Measurements from ENCODE around the gene ASXL3. TPM values are rescaled to one million over a fixed set of nuclear protein-coding genes. Genes with fewer than 3 reads are reported as not detected.

The ASXL3 gene
- total RNA-seq, 1 experiment from 2014 or later: not detected

DNA sequence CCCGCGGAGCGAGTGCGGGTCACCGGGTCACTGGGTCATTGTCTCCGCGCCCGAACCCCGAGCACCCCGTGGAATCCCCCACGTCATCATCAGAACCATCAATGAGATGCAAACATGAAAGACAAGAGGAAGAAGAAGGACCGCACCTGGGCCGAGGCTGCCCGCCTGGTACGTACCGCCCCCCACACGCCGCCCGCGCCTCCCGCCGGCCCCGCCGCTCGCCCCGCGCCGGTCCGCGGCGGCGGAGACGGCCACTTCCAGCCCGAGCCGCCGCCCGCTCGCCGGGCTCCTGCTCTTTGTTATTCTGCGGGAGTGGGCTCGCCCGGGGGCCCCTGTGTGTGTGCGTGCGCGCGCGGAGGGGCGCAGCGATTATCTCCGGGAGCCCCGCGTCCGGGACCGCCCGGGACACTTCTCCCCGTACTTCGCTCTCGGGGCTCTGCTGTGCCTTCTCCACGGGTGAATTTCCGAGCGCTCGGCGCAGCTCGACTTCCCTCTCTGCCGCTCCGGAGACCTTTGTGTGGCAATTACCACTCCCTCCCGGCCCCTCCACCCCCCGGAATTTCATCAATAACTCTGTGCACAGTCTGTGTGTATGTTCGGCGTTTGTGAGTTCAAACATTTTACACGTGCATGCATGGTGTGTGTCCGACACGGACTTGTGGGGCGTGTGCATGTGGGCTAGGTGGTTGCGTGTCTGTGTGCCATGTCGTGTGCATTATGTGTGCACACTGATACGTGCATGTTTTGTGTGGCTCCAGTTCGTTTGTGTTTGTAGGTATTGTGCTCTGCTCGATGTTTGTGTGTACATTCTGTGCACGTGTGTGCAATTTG, 714 bp downstream of the ASXL3 start:
- no peak for DNase-seq (ENCODE audit: low read depth, low spot score)
- in situ Hi-C loops (cut with HindIII; ENCODE audit: low pct_unique_long_range_greater_than_20kb, low sequenced_read_pairs): no loop called here

DNA sequence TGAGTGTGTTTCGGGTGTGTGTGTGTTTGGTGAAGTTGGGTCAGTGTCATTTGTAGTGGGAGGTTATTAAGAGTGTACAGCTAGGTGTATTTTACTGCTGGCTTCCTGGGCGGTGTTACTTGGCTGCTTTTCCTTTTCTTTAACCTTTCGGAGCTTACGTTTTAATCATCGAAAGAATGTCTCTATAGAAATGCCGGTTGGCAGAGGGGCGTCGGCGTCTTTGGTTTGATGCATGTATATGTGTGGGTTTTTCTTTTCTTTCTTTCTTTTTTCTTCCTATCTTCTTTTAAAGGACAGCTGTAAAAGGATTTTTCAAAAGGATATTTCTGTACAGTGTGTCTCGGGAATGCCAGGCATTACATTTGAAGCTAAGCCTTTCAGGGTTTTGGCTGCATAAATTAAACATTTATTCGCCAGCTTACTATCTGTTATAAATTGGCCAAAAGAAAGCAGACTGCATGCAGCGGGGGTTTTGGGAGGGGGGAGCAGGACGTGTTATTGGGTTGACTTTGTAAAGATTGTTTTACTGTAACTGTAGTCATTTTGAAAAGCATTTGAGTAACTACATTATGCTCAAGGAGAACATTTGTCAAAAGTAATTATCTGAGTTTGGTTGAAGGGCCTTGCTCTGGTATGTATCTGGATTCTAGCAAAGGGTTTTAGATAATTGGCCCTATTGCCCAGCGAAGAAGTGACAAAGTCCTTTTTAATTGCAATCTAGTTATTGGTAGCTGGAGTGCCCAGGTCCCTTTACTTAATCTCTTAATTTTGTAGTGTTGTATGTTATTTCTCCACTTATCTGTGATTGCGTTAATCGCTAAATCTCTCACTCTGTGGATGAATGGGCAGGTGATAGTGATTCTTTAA, 1.6 kb downstream of the ASXL3 start:
- DNase-seq (ENCODE audit: low read depth, low spot score): no peak
- in situ Hi-C loops (cut with HindIII; ENCODE audit: low pct_unique_long_range_greater_than_20kb, low sequenced_read_pairs): no loop called here

DNA sequence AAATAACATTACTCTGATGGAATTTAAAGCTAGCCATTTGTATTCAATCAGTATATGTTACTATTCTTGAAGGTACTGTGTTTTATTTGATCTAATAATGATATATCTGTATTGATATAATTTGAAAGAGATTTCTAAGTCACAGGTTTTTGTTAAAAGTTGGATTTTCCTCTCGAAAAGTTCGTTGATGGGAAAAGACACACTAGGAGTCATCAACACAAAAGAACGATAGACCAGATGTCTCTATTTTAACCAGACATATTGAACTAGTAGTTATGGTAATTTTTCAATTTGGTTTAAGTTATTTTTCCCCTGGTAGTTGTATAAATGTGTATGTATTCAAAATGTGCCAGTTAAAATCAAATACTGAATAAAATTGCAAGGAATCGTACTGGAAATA, 2.5 kb downstream of the ASXL3 start:
- in situ Hi-C loops (cut with HindIII; ENCODE audit: low pct_unique_long_range_greater_than_20kb, low sequenced_read_pairs): no loop called here
- DNase-seq (ENCODE audit: low read depth, low spot score): no peak

- DNase-seq (ENCODE audit: low read depth, low spot score): no peak
- in situ Hi-C loops (cut with HindIII; ENCODE audit: low pct_unique_long_range_greater_than_20kb, low sequenced_read_pairs): no loop called here
These were observed 3.8 kb downstream of the ASXL3 start for GRCh38 chr18:33581856-33582255.

- in situ Hi-C loops (cut with HindIII; ENCODE audit: low pct_unique_long_range_greater_than_20kb, low sequenced_read_pairs): no loop called here
- no peak for DNase-seq (ENCODE audit: low read depth, low spot score)
These were observed 5.9 kb downstream of the ASXL3 start for GRCh38 chr18:33583901-33584300.

GRCh38 chr18:33584548-33585430, 6.8 kb downstream of the ASXL3 start:
- no peak for DNase-seq (ENCODE audit: low read depth, low spot score)
- in situ Hi-C loops (cut with HindIII; ENCODE audit: low pct_unique_long_range_greater_than_20kb, low sequenced_read_pairs): no loop called here

DNA sequence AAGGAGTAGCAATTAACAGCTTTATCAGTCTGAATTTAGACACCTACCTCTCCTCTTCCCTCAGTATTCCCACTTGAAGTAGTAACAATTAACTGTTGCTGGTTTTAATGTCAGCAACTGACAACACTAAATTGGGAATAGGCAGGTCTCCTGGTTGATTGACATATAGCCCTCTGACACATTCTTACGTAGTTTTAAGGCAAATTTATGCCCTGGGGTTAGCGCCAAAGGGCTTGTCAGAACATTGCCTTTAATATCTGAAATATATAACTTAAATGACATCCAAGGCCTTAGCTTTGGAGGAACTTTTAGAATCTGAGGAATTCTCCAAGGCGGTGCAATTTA, 7.4 kb downstream of the ASXL3 start:
- no peak for DNase-seq (ENCODE audit: low read depth, low spot score)
- in situ Hi-C loops (cut with HindIII; ENCODE audit: low pct_unique_long_range_greater_than_20kb, low sequenced_read_pairs): no loop called here

GRCh38 chr18:33588361-33588760, 10.3 kb downstream of the ASXL3 start:
- in situ Hi-C loops (cut with HindIII; ENCODE audit: low pct_unique_long_range_greater_than_20kb, low sequenced_read_pairs): no loop called here
- DNase-seq (ENCODE audit: low read depth, low spot score): no peak

DNA sequence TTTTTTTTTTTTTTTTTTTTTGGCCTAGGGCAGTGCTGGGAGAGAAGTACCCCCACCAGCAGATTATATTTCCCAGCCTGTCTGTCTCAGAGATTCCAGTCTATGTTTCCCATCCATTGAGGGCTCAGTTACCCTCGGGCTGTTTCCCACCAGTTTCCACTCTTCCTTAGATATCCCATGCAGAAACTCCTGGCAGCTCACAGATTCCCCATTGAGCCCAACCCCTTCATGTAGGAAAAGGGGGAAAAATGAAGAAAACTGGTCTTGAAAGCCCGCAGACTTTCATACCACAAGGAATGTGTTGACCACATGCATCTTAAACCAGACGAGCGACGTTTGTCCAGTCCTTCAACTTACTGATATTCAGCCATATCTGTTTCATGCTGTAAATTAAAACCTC, 15.2 kb downstream of the ASXL3 start:
- DNase-seq (ENCODE audit: low read depth, low spot score): no peak

DNA sequence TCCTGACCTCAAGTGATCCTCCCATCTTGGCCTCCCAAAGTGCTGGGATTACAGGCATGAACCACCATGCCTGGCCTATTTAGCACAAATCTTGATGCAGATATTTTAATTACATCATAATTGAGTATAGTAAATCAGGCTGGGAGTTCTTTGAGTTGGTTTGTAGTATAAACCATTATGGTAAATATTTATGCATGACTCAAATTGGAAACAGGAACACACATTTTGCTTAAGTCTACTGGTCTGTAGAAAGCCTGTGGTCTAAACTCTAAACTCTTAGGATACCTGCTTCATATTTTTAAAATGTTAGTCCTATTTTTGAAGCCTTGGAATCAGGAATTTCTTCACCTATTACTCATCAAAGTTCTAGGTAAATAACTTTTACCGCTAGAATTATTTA, 16.8 kb downstream of the ASXL3 start:
- no peak for DNase-seq (ENCODE audit: low read depth, low spot score)
- in situ Hi-C loops (cut with HindIII; ENCODE audit: low pct_unique_long_range_greater_than_20kb, low sequenced_read_pairs): no loop called here

More for the DNA sequence above, 15.2 kb downstream of the ASXL3 start:
- in situ Hi-C loops (cut with HindIII; ENCODE audit: low pct_unique_long_range_greater_than_20kb, low sequenced_read_pairs): no loop called here

DNA sequence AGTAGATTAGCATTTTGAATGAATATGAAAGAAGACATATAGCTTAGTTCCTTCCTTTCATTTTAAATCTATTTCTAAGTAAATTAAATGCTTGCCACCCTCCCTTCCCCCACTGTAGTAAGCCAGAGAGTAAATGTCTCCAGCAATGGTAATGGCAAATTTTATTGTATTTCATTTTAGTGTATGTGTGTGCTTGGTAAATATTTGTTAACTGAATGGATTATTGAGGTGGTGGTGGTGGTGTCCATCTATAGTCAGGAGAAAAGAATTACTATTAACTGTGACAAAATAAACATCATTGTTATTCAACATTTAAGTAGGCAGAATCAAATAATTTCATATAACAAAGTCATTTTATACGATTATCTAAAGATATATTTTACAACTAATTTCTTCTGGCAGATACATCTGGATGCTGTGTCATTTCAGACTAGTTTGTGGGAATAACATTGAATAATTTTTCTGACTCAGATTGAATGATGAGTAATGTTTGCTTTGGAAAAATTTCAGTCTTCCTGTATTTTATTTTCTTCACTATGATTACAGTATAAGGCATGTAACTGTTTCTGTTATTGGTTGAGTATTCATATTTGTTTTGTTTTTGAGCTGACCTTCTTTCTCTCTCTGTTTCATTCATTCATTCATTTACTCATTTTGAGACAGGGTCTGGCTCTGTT, 18.3 kb downstream of the ASXL3 start:
- DNase-seq (ENCODE audit: low read depth, low spot score): no peak

GRCh38 chr18:33600846-33601245, 22.8 kb downstream of the ASXL3 start:
- no peak for DNase-seq (ENCODE audit: low read depth, low spot score)
- in situ Hi-C loops (cut with HindIII; ENCODE audit: low pct_unique_long_range_greater_than_20kb, low sequenced_read_pairs): no loop called here

More for the DNA sequence above, 18.3 kb downstream of the ASXL3 start:
- in situ Hi-C loops (cut with HindIII; ENCODE audit: low pct_unique_long_range_greater_than_20kb, low sequenced_read_pairs): no loop called here

DNA sequence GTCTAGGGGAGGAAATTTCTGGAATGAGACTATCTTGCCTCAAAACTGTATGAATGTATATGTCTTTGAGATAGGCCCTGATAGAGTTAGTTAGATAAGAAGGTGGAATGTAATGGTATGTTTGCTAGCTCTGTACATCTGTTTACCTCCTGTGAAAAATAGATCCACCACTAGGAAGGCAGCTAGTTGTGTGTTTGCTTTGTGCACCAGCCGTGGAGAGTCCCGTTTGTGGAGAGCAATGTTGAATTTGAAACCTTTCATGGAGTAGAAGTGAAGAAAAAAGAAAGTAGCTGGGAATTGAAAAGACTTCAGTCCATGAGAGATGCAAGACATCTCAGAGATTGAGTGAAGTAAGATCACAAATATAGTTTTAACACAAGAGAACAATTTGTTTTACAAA, 25.4 kb downstream of the ASXL3 start:
- DNase-seq (ENCODE audit: low read depth, low spot score): no peak
- in situ Hi-C loops (cut with HindIII; ENCODE audit: low pct_unique_long_range_greater_than_20kb, low sequenced_read_pairs): no loop called here

DNA sequence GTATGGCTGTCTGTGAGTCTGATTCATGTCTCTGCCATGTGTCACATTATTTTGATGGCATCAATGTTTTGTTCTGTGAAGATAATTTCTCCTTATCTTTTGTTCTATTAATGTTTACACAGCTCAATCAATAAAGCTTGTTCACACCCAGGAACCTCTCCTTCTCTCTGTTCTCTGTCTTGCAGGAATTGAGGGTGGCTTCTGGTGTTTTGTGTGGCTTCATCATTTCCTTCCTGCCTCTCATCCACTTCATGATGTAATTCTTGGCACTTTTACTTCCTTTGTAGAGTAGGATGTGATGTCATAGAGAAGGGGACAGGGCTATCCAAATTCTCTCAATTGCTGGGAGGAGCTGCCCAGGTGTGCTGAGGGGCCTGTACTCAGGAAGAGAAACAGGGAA, 27.2 kb downstream of the ASXL3 start:
- in situ Hi-C loops (cut with HindIII; ENCODE audit: low pct_unique_long_range_greater_than_20kb, low sequenced_read_pairs): no loop called here
- DNase-seq (ENCODE audit: low read depth, low spot score): no peak

GRCh38 chr18:33606621-33607020, 28.6 kb downstream of the ASXL3 start:
- in situ Hi-C loops (cut with HindIII; ENCODE audit: low pct_unique_long_range_greater_than_20kb, low sequenced_read_pairs): no loop called here

GRCh38 chr18:33611525-33612135, 33.6 kb downstream of the ASXL3 start:
- DNase-seq (ENCODE audit: low read depth, low spot score): no peak
- in situ Hi-C loops (cut with HindIII; ENCODE audit: low pct_unique_long_range_greater_than_20kb, low sequenced_read_pairs): no loop called here

More at GRCh38 chr18:33606621-33607020, 28.6 kb downstream of the ASXL3 start:
- DNase-seq (ENCODE audit: low read depth, low spot score): no peak

DNA sequence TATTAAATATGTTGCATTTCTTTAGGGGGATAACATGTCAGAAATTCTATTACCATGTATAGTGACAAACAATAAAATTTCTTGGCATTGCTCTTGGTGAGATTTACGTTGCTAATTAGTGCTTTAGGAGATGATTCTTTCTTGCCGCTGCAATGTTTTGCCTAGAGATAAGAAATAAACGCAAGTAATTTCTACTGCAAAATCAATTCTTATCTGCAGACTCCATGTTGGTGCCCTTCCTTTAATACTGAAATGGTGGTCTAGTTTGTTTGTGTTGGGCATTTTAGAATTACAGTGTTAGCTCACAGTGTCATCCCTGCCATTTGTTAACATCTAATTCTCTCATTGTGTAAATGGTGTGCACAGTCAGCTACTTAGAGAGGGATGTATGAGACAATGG, 34.6 kb downstream of the ASXL3 start:
- DNase-seq (ENCODE audit: low read depth, low spot score): no peak
- in situ Hi-C loops (cut with HindIII; ENCODE audit: low pct_unique_long_range_greater_than_20kb, low sequenced_read_pairs): no loop called here
